DMS153 (cell line): ENCODE results near the gene TGFBR3.

Source experiments
- DNase-seq: peaks from one replicate; lab custom pipeline; 2025; lab: John Stamatoyannopoulos, UW

Gene TGFBR3

GRCh38 chr1:91826248-91826647 is 59.7 kb downstream of the TGFBR3 start:
- no peak for DNase-seq

GRCh38 chr1:91821126-91821868 is 64.7 kb downstream of the TGFBR3 start:
- DNase-seq: no peak

- peak; percentile 76 for DNase-seq
Observed at GRCh38 chr1:91819038-91819788, 66.7 kb downstream of the TGFBR3 start.

GRCh38 chr1:91818713-91818975 is 67.3 kb downstream of the TGFBR3 start:
- DNase-seq: no peak

GRCh38 chr1:91817211-91817905 is 68.6 kb downstream of the TGFBR3 start:
- no peak for DNase-seq

- DNase-seq: no peak
Observed at GRCh38 chr1:91816031-91816430, 69.9 kb downstream of the TGFBR3 start.

- no peak for DNase-seq
Observed at GRCh38 chr1:91814448-91814847, 71.5 kb downstream of the TGFBR3 start.

DNA sequence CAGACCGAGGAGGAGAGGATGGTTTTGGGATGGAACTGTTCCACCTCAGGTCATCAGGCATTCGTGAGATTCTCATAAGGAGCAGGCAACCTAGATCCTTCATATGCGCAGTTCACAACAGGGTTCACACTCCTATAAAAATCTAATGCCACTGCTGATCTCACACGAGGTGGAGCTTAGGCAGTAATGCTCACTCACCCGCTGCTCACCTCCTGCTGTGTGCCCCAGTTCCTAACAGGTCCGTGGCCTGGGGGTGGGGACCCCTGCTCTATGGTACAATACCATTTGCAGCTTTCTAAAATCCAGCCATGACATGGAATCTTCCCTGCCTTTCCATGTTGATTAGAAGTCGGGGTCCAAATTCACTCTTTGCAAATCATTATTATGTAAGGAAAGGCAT is 72.1 kb downstream of the TGFBR3 start:
- DNase-seq: no peak

- DNase-seq: no peak
Observed at GRCh38 chr1:91811363-91812025, 74.5 kb downstream of the TGFBR3 start.

GRCh38 chr1:91809317-91809716 is 76.6 kb downstream of the TGFBR3 start:
- no peak for DNase-seq

DNA sequence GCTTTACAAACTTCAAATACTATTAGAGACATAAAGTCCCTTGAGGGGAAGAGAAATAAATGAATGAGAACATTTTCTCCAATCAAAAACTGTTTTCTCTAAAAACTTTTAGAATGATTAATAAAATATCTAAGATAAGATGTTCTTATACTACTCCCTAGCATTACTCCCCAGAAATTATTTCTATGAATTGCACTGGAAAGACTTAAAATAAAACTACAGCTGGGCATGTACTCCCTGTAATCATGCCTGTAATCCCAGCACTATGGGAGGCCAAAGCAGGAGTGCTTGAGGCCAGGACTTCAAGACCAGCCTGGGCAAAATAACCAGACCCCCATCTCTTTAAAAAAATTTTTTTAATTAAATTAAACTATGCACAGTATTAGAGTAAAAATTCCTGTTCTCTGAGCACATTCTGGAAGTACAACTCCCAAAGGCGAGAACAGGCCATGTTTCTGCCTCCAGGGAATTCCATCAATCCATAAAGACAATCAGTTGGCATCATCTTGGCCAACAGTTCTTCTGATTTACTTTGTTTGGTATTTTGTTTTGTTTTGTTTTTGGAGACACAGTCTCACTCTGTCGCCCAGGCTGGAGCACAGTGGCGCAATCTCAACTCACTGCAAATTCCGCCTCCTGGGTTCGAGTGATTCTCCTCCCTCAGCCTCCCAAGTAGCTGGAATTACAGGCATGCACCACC is 77.9 kb downstream of the TGFBR3 start:
- no peak for DNase-seq

- DNase-seq: peak; percentile 49
Observed at GRCh38 chr1:91806769-91807700, 78.9 kb downstream of the TGFBR3 start.

DNA sequence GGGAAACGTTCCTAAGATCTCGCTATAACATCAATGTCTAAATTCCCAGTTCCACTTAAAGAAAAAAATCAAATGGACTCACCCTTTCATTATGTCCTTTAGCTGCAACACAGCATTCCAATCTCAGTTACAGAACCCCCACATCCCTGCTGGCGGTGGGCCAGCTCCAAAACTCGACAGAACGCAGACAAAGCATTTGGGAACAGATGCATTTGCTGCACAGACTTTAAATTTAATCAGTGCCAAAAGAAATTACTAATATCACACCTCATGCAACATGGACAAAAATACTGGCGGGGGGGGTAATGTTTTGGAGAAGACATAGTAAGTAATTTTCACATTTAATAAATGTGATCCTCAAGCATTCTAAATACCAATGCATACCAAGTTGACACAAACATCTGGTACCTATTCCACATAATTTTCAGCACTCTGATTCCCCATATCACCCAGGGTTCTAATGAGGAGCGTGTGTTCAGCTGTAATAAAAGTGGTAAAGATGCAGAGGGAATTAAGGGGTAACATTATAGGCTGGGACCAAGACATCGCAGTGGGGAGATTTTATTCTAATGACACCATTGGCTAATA is 79.7 kb downstream of the TGFBR3 start:
- no peak for DNase-seq

- no peak for DNase-seq
Observed at GRCh38 chr1:91805311-91805801, 80.6 kb downstream of the TGFBR3 start.

DNA sequence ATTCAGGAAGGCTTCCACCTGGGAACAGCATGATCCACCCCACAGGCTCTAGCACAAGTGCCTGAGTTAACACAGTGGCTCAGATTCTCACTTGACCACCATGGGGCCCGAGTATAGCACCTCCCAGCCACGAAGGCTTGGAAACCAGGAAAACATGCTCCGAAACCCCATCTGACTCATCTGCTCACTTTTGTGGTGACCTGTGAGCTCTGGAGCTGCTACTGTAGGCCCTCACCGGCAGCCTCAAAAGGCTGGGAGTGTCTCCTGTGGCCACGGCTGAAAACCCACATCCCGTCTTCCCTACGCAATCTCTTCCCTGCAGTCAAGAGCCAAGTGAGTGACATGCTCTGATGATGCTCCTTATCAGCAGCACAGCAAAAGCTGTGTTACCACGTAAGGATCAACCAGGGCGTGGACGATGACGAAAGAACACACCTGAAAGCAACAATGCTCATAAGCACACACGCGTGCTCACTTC is 81.4 kb downstream of the TGFBR3 start:
- peak; percentile 19 for DNase-seq

- no peak for DNase-seq
Observed at GRCh38 chr1:91803847-91804545, 82.0 kb downstream of the TGFBR3 start.

DNA sequence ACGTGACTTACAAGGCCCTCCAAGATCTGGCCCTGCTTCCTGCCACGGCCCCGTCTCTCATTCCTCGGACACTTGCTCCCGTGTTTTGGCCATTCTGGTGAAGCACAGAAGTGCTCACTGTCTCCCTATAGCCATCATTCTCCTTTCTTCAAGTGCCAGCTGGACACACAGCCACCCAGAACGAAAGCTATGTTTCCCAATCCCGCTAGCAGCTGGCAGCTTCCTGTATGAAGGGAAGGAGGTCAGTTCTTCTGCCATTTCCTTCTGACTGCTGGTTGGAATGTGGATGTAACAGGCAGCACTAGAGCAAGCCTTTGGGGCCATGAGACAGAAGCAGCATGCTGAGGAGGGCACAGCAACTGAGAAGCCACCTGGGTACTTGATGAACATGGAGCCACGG is 82.8 kb downstream of the TGFBR3 start:
- DNase-seq: no peak

DNA sequence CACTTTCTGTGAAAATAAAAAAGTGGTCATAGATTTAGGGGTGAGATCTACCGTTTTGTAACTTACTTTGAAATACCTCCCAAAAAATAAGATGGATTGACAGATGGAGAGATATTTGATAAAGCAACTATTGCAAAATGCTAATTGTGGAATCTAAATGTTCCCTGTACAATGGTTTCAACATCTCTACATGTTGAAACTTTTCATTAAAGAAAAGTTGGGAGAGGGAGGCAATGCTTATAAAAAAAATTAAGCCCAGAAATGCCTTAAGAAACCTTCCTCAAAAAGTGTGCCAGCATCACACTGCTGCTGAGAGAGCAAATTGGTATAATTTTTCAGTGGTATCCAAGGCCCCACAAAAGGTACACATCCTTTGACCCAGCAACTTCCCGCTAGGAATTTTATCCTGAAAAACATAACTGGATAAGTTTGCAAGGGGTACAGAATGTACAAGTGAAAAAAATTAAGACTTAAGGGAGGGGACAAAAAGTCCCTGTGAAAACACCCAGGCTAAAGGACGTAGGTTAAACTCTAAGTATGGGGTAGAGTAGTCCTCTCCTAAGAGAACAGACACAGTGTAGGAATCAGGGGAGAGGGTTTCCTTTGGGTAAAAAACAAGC is 84.3 kb downstream of the TGFBR3 start:
- no peak for DNase-seq

DNA sequence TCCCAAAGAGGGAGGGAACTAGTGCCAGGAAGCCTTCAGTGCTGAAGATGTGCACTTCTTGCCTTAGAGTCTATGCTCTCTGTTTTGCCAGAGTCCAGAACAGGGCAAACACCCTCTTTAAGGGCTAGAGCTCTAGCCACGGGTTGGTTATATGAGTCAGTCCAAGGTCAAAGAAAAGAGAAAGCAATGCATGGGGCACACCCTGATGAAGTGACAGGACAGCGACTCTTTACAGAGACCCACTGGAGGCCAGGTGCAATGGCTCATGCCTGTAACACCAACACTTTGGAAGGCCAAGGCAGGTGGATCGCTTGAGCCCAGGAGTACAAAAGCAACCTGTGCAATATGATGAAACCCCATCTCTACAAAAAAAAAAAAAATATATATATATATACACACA is 86.1 kb downstream of the TGFBR3 start:
- no peak for DNase-seq
